BE2C (cell line): ENCODE results near the gene BUB1.
"Not testable (repeated sequence)": the region's sequence is repeated elsewhere in the genome, so short reads cannot be mapped to it uniquely, and the experiment has no call there.

ENCODE experiments used
- DNase-seq: peaks from one replicate; pipeline ENCODE4 v3.0.0-alpha.2; 2020
- H3K27me3 ChIP-seq: fragments of 250-450 bp; sonication (Bioruptor Pico); 2 replicates; pipeline ENCODE4 v1.5.1; 2020; ENCODE audit warnings: mild to moderate bottlenecking
- H3K36me3 ChIP-seq: fragments of 250-450 bp; sonication (Bioruptor Pico); 2 replicates; pipeline ENCODE4 v1.5.1; 2020; ENCODE audit warnings: mild to moderate bottlenecking
- H3K4me1 ChIP-seq: fragments of 250-450 bp; sonication (Bioruptor Pico); 2 replicates; pipeline ENCODE4 v1.5.1; 2020
- H3K4me3 ChIP-seq: 2 replicates; pipeline ENCODE4 v1.5.1; 2011; ENCODE audit warnings: low read depth, low read length
- H3K9me3 ChIP-seq: fragments of 250-450 bp; sonication (Bioruptor Pico); 2 replicates; pipeline ENCODE4 v1.5.1; 2020
- CTCF ChIP-seq: IDR thresholded peaks from 2 replicates; pipeline ENCODE4 v1.5.1; 2012; ENCODE audit warnings: mild to moderate bottlenecking, low read depth, low read length

BUB1 gene

DNA sequence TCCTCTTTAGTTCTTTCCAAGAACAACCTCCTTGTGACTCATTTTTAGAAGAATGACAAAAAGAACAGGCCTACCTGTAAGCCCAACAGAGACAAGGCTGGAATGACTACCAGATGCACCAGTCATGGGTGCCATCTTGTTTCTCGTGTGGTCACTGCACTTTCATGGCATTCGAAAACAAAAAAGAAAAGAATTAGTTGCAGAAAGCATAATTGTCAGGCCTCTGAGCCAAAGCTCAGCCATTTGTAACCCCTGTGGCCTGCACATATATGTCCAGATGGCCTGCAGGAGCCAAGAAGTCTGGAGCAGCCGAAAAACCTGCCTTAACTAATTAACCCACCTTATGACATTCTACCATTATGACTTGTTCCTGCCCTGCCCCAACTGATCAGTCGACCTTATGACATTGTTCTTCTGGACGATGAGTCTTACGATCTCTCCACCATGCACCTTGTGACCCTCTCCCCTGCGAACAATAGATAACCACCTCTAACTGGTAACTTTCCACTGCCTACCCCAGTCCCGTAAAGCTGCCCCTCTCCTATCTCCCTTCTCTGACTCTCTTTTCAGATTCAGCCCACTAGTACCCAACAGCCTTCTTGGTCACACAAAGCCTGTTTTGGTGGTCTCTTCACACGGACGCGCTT lies 13.9 kb upstream of the BUB1 start:
- Histone ChIP-seq H3K36me3 (no peaks in the 10 kb centered on the region), H3K4me3 (no peak overlapping the region), H3K9me3 (no peaks in the 10 kb centered on the region), H3K27me3 (no peaks in the 10 kb centered on the region), H3K4me1 (no peaks in the 10 kb centered on the region)
- DNase-seq = no peak
- no peak for TF ChIP-seq CTCF

DNA sequence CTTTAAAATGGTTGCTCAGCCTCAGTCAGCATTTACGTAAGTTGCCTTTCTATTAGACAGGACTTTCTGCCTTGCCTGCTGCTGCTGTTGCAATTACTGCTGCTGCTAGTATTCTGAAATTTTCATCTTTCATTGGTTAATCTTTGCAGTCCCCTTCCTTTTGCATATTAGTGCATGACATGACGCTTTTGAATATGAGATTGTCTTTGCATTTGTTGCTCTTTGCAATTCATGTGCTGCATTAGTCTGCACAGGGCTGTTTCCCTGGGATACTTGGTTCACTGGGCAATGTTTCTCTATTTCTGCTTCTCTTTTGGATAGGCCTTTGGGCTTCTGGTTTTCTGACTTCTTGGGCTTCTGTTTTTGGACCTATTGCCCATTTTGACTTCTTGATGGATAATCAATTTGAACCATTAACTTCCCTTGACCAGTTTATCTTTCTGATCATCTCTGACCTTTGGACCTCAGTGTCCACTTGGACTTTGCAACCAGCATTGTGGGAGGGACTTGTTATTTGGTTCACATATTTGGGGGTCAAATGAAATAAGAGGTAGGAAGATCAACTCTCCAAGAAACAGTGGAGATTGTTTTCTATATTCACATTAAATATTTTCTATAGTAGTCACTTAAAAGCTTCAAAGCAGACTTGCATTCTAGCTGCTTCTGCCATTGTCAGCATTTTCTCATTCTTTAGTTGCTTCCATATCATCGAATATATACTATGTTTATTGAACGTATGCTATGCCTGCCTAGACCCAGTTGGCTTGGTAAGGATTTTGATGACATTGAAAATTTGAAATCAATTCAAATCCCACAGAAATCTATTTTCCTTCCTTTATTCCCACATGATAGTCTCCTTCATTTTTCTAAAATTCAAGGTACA lies 12.5 kb upstream of the BUB1 start:
- no peak for TF ChIP-seq CTCF
- H3K27me3 ChIP-seq = no peaks in the 10 kb centered on the region

GRCh38 chr2:110688594-110689091 lies 10.8 kb upstream of the BUB1 start:
- no peak for DNase-seq
- TF ChIP-seq CTCF = no peak
- H3K9me3 ChIP-seq = no peaks in the 10 kb centered on the region
- no peaks in the 10 kb centered on the region for H3K27me3 ChIP-seq
- H3K36me3 ChIP-seq = no peaks in the 10 kb centered on the region
- no peaks in the 10 kb centered on the region for H3K4me1 ChIP-seq
- no peak overlapping the region for H3K4me3 ChIP-seq

More for the DNA sequence above, 12.5 kb upstream of the BUB1 start:
- Histone ChIP-seq H3K4me3 (no peak overlapping the region), H3K36me3 (no peaks in the 10 kb centered on the region), H3K4me1 (no peaks in the 10 kb centered on the region), H3K9me3 (no peaks in the 10 kb centered on the region)
- no peak for DNase-seq

DNA sequence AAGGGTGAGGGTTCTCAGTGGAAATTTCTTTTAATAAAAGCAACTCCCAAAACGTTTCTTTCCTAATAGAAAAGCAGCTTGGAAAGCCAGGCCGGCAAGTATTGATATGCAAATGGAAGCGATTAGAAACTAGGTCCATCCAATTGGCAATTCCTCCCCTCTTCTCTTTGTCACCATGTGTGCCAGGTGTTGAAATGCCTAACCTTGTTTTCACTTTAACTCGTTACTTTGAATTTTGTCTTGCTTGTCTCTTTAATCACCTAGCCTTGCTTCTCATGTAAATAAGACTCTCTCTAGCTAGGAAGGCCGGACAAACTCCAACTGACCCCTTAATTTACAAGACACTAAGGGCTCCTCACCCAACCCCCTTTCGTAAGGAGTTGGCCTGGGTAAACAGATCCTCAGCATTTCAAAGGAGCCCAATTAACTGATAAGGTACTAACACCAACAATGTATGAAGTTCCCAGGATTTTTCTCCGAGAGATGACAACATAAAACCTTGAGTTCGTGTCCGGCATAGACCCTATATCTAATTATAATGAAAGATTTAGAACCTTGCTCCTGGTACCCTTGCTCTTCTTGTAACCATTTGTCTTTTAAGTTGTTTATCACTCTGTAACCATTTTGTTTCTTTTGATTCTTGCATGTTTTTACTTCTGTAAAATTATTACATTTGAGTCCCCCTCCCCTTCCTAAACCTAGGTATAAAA lies 10.1 kb upstream of the BUB1 start:
- not testable (repeated sequence) for H3K27me3 ChIP-seq, DNase-seq, H3K9me3 ChIP-seq, H3K4me3 ChIP-seq, H3K36me3 ChIP-seq, H3K4me1 ChIP-seq

DNA sequence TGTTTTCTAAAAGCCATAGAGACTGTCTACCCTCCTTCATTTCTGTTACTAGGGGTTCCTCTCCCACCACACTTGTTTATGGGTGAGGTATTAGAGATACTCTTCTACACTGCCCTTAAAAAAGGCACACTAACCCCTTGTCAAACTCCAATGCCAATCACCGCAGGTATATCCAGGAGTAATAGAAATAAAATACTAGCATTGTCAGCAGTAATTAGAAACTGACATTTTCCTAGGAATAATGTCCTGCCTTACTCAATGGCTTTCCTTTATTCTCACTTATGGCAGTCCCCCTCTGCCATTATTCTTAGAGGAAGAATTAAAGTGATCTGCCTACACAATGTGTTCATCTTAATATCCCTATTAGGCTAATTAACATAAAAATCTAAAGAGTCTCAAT lies 5.0 kb upstream of the BUB1 start:
- TF ChIP-seq CTCF = no peak
- no peak for DNase-seq
- H3K27me3 ChIP-seq = no peaks in the 10 kb centered on the region
- no peaks in the 10 kb centered on the region for H3K9me3 ChIP-seq
- no peak overlapping the region for H3K4me3 ChIP-seq
- no peaks in the 10 kb centered on the region for H3K36me3 ChIP-seq
- no peaks in the 10 kb centered on the region for H3K4me1 ChIP-seq

DNA sequence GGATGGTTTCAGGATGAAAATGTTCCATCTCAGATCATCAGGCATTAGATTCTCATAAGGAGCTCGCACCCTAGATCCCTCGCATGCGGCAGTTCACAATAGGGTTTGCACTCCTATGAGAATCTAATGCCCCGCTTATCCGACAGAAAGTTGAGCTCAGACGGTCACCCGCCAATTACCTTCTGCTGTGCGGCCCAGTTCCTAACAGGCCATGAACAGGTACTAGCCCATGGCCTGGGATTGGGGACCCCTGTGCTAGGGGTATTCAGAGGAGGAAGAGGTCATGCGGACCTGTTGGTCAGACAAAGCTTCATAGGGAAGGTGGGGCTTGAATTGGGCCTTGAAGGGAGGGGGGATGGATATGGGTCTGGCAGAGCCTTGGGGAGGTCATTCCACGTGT lies 4.4 kb upstream of the BUB1 start:
- no peaks in the 10 kb centered on the region for H3K9me3 ChIP-seq
- no peak for TF ChIP-seq CTCF
- no peak for DNase-seq
- H3K36me3 ChIP-seq = no peaks in the 10 kb centered on the region
- no peaks in the 10 kb centered on the region for H3K27me3 ChIP-seq
- no peaks in the 10 kb centered on the region for H3K4me1 ChIP-seq
- H3K4me3 ChIP-seq = no peak overlapping the region
